DMS 273 (cell line): ENCODE results near the gene EML4.
"Not testable (repeated sequence)": the region's sequence is repeated elsewhere in the genome, so short reads cannot be mapped to it uniquely, and the experiment has no call there.

Source experiments
- DNase-seq: peaks from one replicate; lab custom pipeline; 2025; ENCODE audit not compliant: unreplicated experiment; lab: John Stamatoyannopoulos, UW

EML4 gene

DNA sequence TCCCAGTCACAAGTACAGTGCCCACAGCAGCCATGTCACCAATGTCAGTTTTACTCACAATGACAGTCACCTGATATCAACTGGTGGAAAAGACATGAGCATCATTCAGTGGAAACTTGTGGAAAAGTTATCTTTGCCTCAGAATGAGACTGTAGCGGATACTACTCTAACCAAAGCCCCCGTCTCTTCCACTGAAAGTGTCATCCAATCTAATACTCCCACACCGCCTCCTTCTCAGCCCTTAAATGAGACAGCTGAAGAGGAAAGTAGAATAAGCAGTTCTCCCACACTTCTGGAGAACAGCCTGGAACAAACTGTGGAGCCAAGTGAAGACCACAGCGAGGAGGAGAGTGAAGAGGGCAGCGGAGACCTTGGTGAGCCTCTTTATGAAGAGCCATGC, 160.6 kb downstream of the EML4 start:
- DNase-seq: no peak

DNA sequence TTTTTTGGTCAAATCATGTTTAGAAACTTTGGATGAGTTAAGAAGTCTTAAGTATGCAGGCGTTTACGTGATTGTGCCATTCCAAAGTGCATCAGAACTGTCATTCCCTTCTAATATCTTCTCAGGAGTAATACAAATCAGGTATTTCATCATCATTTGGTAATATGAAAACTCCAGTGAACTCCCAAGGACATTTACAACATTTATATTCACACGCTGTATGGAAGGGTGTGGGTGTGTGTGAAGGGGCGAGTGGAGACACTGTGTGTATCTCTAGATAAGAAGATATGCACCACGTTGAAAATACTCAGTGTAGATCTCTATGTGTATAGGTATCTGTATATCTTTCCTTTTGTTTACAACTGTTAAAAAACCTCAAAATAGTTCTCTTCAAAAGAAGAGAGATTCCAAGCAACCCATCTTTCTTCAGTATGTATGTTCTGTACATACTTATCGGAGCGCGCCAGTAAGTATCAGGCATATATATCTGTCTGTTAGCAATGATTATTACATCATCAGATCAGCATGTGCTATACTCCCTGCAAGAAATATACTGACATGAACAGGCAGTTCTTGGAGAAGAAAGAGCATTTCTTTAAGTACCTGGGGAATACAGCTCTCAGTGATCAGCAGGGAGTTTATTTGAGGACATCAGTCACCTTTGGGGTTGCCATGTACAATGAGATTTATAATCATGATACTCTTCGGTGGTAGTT, 162.6 kb downstream of the EML4 start:
- DNase-seq: no peak

DNA sequence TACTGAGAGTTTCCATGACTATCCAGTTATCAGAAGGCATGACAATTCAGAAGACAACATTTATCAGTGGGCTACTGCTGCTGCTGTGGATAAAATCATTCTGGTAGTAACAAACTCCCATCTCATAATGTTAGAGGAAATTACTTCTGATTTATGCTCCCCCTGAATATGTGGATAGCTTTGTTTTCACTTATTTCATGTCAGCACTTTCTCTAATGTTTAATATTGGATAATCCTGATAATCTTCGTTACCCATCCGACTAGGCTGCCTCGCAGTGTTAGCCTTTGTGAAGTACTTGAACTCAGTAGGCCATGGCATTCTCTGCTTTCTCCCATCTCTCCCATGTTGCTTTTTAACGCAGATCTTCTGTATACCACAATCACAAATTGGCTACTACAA, 163.4 kb downstream of the EML4 start:
- no peak for DNase-seq

DNA sequence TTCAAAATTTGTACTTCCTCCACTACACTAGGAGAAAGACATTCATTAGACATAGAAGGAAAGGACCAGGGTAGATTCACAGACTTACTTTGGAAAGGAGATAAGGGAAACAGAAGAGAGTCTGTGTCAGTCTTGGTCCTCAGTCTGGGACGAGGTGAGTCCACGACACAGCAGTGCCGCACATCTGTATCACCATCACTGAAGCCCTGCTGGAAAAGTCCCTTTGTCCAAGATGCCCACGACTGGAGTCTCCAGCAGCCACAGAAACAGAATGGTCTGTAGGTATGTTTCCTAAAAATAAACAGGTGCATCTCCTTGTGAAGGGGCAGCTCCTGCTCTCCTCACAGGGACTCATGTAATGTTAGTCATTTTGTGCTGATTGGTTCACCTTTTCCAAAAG, 164.4 kb downstream of the EML4 start:
- no peak for DNase-seq

DNA sequence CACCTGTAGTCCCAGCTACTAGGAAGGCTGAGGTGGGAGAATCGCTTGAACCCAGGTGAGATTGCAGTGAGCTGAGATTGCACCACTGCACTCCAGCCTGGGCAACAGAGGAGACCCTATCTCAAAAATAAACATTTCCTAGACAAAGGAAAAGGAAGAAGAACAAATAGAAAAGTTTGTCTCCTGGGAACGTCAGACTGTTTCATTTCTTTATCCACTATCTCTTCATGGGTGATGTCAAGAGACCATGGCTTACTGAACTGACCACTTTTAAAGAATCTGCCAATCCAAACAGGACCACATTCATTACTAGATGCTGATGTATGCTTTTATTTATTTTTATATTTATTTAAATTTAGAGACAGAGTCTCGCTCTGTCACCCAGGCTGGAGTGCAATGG, 165.1 kb downstream of the EML4 start:
- no peak for DNase-seq

DNA sequence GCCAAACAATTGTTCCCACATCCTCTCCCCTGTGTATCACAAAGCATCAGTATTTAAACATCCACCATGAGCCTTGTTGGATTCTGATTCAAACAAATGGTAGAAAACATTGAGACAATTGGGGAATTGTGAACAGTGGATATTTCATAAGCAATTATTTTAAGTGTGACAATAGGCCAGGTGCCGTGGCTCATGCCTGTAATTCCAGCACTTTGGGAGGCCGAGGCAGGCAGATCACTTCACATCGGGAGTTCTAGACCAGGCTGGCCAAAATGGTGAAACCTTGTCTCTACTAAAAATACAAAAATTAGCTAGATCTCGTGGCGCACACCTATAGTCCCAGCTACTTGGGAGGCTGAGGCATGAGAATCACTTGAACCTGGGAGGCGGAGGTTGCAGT, 165.7 kb downstream of the EML4 start:
- DNase-seq: not testable (repeated sequence)

DNA sequence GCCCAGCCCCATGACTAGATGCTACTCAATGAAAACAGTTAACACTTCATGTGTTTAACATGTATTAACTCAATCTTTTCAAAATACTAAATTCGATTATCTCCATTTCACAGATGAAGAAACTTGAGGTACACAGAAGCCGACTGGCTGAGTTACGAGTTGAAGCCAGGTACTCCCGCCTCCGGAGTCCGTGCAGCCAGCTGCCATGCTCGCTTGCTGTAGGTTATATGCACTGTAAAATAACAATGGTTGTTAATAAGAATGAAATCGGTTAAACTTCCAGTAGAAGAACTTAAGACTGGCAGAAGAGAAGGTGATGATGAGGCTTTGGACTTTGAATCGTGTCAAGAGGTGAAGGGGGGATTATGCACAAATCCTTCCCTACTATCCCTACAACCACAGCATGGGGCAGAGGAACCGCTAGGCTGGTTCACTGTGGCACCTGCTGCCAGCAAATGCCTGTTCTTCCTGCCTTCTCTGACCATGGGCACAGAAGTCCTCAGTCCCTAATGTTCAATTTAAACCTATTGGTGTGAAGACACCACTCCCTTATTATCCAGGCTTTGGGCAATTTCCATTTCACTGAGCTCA, 166.5 kb downstream of the EML4 start:
- DNase-seq: no peak

DNA sequence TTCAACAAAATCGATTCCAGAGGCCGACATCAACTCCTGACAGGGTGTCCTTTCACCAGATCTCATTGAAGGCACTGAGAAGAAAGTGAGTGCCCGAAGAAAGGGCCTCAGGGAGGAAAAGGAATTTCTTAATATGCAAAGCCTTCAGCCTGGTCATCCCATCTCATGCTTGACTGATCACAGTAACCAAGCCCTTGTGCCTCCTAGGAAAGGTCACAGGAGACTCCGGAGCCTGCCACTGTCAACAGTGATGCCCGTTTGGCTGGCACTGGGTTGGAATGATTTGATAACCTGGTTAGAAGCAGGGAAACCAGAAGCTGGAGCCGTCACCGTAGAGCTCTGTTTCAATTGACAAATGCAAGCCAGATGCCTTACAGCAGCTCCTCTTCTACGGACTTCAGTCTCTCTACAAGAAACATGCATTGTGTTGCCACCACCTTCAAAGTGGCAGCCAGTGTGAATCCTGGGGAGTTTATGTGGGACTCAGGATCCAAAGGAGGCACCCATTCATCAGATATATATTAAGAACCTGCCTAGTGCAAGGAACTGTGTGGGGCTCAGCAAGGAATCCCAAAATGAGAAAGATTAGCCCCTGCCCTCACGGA, 167.3 kb downstream of the EML4 start:
- DNase-seq: no peak

DNA sequence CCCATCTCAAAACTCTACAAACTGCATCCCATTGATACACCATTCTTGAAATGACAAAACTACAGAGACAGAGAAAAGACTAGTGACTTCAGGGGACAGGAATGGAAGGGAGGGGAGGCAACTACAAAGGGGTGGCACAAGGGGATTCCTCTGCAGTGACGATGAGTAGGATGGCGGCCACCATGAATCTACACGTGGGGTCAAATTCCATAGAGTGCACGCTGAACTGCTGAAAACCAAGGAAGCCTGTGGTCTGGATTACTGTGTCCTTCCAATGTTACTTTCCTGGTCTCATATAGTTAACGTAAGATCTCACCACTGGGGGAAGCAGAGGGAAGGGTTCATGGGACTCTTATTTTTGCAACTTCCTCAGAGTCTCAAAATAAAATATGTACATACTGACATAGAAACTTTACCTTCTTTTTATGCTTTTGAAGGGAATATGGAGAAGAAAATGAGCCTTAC, 168.2 kb downstream of the EML4 start:
- peak; percentile 28 for DNase-seq

DNA sequence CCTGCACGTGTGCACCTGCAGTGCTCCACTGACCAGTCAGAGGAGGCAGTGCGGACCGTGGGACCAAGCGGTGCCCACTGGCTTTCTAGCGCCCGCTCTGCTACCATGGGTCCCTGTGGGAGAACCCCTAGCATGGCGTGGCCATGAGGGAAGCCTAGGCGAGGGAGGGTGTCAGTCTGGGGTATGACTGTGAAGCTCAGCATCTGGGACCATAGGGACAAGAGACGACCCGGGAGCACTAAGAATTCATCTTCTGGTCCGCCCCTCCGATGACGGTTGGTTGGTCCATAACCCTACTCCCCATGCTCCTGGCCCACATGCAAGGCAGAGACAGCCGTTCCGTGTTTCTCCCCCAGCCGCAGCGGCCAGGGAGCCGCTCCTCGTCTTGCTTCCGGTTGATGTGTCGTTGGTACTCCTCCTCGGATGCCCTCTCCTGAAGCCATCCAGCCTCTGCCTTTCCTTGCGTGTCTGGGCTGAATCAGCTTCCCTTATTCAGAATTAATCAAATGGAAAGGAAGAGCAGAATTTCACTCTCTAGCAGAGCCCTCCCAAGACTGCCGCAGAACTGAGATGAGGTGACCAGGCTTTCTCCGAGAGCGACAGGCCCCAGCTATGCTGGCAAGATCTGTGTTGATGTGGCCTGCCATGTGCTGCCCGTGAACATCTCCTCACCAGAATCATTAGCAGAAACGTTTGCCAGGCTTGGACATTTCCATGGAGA, 168.9 kb downstream of the EML4 start:
- no peak for DNase-seq

DNA sequence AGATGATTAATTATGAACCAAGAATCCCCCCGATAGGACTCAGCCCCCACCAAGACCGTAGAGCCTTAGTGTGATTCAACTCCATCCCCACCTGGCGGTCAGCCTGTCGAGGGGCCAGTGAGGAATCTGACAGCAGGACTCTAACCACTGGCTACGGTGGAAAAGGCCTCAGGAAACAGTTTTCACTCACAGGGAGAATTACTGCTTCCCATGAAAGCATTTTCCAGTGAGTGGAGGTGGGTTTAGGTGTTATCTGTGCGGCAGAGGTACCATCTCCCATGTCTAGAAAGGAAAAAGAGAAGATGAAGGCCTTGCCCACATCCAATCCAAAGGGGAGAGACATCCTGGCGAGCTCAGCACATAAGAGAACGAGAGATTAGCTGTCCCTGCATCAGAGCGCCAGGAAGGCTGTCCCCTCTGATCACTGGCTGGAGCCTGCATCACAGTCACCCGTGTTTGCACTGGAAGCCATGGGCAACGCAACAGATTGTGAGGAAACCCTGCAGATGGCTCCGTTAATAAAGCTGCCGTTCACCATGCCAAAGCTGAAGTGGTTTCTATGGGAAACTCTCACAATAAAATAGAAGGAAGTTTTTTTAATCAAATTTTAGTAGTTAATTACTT, 169.5 kb downstream of the EML4 start:
- DNase-seq: peak; percentile 42

DNA sequence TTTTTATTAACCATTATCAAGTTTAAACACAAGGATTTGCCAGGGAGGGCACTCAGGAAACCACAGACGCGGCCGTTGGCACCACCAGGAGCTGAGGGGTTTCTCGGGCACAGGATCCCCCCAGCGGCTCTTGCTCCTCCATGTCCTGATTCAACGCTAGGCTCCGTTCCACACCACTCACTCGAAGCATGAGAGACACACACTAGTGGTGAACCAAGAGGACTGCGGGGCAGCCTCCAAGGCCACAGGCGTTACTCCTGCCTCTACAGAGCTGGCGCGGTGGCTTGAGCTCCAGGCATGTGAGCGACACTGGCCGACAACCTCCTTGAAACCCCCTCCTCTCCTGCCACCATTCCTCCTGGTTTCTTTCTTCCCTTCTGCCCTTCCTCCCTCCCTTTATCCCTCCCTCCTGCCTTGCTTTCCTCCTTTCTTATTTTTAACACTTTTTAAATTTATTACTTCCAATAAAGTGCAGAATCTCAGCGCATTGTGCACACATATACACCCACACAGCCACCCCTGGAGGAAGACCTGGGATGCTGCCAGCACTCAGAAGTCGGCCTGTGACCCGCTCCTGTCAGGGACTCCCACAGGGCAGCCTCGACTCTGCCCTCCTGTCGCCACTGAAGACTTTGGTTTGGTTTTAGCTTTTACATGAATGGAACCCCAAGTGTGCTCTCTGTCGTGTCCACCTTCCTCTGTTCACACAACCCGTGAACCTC, 170.2 kb downstream of the EML4 start:
- peak; percentile 49 for DNase-seq

DNA sequence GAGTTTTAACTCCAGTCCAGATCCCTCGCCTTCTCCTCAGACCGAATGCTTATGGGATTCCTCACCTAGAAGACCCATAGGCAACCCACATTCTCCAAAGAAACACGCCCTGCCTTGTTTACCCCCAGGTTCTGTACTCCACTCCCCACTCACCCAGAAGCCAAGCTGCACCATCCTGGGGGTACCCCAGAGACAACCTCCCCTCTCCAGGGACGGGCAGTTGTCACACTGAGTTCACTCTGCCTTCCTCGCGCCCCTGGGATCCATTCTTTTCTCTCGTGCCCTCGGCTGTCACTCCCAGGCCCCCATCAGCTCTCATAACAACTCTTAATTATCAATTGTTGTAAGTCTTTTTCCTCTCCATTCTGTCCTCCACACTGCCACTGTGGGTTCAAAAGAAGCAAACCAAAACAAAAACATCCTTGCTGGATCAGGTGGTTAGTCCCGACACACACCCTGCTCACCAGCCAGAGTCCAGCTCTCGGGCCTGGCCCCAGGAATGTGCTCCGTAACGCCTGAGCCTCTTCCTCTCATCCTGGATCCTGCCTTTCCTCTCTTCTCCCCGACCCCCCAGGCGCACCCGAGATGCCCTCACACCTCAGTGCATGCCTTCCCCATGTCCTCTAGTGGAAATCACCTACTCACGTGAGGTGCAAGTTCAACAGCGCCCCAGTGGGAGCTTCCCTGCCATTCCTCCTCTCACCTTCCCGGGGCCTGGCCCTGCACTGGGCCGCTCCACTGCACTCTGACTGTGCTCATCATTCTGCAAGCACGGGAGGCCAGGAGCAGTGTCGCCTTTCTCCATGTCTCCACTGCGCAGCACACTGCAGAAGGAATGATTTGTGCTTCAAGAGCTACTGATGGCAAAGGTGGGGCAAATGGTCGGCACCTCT, 171.1 kb downstream of the EML4 start:
- no peak for DNase-seq

DNA sequence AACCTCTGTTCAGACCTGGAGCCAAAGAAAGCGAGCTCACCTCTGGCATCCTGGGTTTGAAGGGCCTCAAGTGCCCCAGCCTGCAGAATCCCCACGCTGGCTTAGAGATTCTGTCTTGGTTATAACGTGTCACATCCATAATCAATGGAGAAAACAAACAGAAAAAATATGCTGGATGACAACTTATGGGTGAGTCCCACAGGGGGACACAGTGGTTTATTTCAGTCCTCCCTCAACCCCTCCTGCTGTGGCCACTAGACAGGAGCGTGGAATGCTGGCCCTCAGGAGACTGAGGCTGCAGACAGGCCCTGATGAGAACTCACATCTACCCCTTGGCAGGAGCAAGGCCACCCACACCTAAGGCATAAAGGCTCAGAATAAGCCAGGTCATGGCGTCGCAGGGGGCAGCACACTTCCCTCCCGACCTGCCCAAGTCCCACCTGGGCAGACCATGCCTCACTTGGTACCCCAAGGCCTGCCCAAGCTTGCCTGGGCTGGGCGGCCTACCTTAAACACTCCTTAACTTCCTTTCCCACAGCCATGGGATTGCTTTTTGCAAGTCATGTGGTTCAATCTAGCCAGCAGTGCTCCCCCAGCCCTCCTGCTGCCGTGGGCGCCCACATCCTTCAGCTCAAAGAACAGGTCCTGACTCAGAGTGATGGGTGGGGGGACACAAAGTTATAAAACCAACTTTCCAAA, 171.9 kb downstream of the EML4 start:
- no peak for DNase-seq

DNA sequence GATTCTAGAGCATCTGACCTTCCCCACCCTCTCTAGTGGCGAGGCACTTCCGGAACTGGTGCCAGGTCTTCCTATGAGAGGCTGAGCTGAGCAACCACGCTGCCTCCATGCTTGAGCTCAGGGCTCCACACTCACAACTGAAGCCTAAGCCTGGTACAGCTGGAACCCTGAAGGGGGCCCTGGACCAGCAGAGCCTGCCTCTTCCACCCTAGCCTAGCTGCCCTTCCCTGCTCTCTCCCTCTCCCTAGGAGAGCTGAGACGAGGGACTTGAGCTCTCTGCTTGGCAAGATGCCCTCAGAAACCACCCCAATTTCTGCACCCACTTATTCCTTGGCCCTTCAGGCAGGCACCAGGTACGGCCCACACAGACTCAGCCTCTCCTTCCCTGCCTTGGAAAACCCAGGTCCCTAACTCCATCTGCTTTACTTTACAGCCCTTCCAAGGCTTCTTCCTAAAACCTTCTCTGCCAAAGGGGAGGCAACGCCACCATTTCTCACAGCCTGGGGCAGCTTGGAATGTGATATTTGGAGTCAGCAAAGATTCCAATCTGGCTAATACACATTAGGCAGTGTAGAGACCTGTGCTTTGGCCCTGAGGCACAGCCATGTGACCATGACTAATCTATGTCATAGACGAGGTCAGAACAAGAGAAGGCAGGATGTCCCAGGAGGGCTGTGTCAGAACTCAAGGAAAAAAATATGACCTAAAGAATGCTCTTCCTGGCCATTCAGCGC, 173.1 kb downstream of the EML4 start:
- DNase-seq: peak; percentile 27

DNA sequence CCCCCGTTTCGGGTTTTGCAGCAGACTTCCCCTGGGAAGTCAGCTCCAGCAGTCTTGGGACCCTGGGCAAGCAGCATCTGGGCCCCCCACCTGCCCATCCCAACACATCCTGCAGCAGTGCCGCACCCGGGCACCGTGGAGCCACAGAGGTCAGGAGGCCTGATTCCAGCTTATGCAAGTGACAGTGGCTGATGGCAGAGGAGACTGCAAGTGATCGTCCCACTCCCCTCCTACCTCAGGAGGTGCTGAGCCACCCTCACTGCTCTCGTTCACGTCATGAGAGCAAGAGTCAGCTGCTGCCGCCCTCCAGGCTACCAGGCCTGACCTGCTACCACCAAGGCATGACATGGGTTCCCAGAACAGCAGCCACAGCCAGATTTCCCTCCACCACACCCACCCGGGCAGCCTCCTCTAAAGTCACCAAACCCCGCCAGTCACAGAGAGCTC, 173.7 kb downstream of the EML4 start:
- no peak for DNase-seq

DNA sequence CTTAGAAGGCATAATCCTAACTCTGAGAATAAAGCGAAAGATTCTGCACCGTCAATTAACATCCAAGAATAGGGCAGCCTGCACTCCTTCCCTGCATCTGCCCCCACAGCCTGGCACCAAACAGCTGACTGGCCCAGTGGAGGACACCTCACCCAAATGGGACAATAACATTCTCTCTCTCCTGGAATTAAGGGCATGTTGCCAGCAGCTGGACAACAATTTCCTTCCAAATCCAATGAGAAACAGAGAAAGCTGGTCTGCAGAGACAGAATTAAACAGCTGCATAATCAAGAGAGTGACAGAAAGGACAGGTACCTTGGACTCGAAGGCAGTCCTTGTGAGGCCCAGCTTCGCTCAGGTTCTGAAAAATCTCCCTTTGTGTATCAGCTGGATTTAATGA, 176.8 kb downstream of the EML4 start:
- DNase-seq: no peak

DNA sequence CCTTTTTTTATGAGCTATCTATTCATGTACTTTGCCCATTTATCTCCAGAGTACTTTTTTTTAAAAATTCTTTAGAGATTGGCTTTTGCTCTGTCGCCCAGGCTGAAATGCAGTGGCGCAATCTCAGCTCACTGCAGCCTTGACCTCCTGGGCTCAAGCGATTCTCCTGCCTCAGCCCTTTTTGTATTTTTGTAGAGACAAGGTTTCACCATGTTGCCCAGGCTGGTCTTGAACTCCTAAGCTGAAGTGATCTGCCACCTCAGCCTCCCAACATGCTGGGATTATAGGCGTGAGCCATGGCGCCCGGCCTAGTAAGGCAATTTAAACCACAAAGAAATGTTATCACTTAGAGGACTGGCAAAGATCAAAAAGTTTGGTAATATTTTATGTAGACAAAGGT, 177.7 kb downstream of the EML4 start:
- DNase-seq: not testable (repeated sequence)
